BE2C (cell line): ENCODE data around the gene GSG1L2.

ENCODE experiments used
- DNase-seq: peaks from one replicate; pipeline ENCODE4 v3.0.0-alpha.2; 2020
- H3K27me3 ChIP-seq: fragments of 250-450 bp; sonication (Bioruptor Pico); 2 replicates; pipeline ENCODE4 v1.5.1; 2020; ENCODE audit warnings: mild to moderate bottlenecking
- H3K36me3 ChIP-seq: fragments of 250-450 bp; sonication (Bioruptor Pico); 2 replicates; pipeline ENCODE4 v1.5.1; 2020; ENCODE audit warnings: mild to moderate bottlenecking
- H3K4me1 ChIP-seq: fragments of 250-450 bp; sonication (Bioruptor Pico); 2 replicates; pipeline ENCODE4 v1.5.1; 2020
- H3K4me3 ChIP-seq: 2 replicates; pipeline ENCODE4 v1.5.1; 2011; ENCODE audit warnings: low read depth, low read length
- H3K9me3 ChIP-seq: fragments of 250-450 bp; sonication (Bioruptor Pico); 2 replicates; pipeline ENCODE4 v1.5.1; 2020
- CTCF ChIP-seq: IDR thresholded peaks from 2 replicates; pipeline ENCODE4 v1.5.1; 2012; ENCODE audit warnings: mild to moderate bottlenecking, low read depth, low read length

Gene GSG1L2

GRCh38 chr17:9859781-9860180 lies 37.9 kb upstream of the GSG1L2 start:
- no peak overlapping the region for H3K4me3 ChIP-seq
- no peaks in the 10 kb centered on the region for H3K36me3 ChIP-seq
- H3K4me1 ChIP-seq: no peaks in the 10 kb centered on the region
- H3K27me3 ChIP-seq: no peaks in the 10 kb centered on the region
- TF ChIP-seq CTCF: no peak
- no peak for DNase-seq
- no peaks in the 10 kb centered on the region for H3K9me3 ChIP-seq

- no peaks in the 10 kb centered on the region for H3K27me3 ChIP-seq
- no peak for TF ChIP-seq CTCF
- no peaks in the 10 kb centered on the region for H3K9me3 ChIP-seq
- DNase-seq: no peak
- no peak overlapping the region for H3K4me3 ChIP-seq
- no peaks in the 10 kb centered on the region for H3K4me1 ChIP-seq
- no peaks in the 10 kb centered on the region for H3K36me3 ChIP-seq
These were observed 33.2 kb upstream of the GSG1L2 start for GRCh38 chr17:9855036-9855435.

GRCh38 chr17:9854255-9854654 lies 32.4 kb upstream of the GSG1L2 start:
- no peaks in the 10 kb centered on the region for H3K27me3 ChIP-seq
- TF ChIP-seq CTCF: no peak
- H3K9me3 ChIP-seq: no peaks in the 10 kb centered on the region
- H3K4me3 ChIP-seq: no peak overlapping the region
- DNase-seq: no peak
- no peaks in the 10 kb centered on the region for H3K4me1 ChIP-seq
- H3K36me3 ChIP-seq: no peaks in the 10 kb centered on the region

GRCh38 chr17:9850151-9850550 lies 28.3 kb upstream of the GSG1L2 start:
- no peaks in the 10 kb centered on the region for H3K36me3 ChIP-seq
- DNase-seq: no peak
- H3K4me1 ChIP-seq: no peaks in the 10 kb centered on the region
- H3K4me3 ChIP-seq: no peak overlapping the region
- TF ChIP-seq CTCF: no peak
- no peaks in the 10 kb centered on the region for H3K27me3 ChIP-seq
- no peaks in the 10 kb centered on the region for H3K9me3 ChIP-seq

GRCh38 chr17:9845306-9845705 lies 23.4 kb upstream of the GSG1L2 start:
- no peak overlapping the region for H3K4me3 ChIP-seq
- TF ChIP-seq CTCF: no peak
- no peaks in the 10 kb centered on the region for H3K36me3 ChIP-seq

GRCh38 chr17:9844153-9844552 lies 22.3 kb upstream of the GSG1L2 start:
- TF ChIP-seq CTCF: no peak

More at GRCh38 chr17:9845306-9845705, 23.4 kb upstream of the GSG1L2 start:
- no peaks in the 10 kb centered on the region for H3K4me1 ChIP-seq
- no peak for DNase-seq
- no peaks in the 10 kb centered on the region for H3K9me3 ChIP-seq
- no peaks in the 10 kb centered on the region for H3K27me3 ChIP-seq

More at GRCh38 chr17:9844153-9844552, 22.3 kb upstream of the GSG1L2 start:
- DNase-seq: no peak
- H3K36me3 ChIP-seq: no peaks in the 10 kb centered on the region
- H3K4me3 ChIP-seq: no peak overlapping the region
- H3K27me3 ChIP-seq: no peaks in the 10 kb centered on the region
- H3K4me1 ChIP-seq: no peaks in the 10 kb centered on the region
- no peaks in the 10 kb centered on the region for H3K9me3 ChIP-seq
